Stimulated activated CD4-positive, alpha-beta T cell treated with anti-CD3 and anti-CD28 coated beads, Interleukin-2, amount 100 ng/mL, for 48 hours (primary cell): ENCODE results near the gene CYP2D6.
"Not testable (repeated sequence)": the region's sequence is repeated elsewhere in the genome, so short reads cannot be mapped to it uniquely, and the experiment has no call there.

Experiments used
- DNase-seq, 2 donors: peaks; one replicate each; pipeline ENCODE4 v3.0.0-alpha.2; 2020

Gene CYP2D6

GRCh38 chr22:42130639-42131431 lies at the start of gene CYP2D6:
Gene CYP2D6 (minus strand): TSS chr22:42130810. CDS start chr22:42130791, 19 bp downstream.
- DNase-seq = not testable (repeated sequence)

GRCh38 chr22:42179616-42180015 lies 49.0 kb upstream of the CYP2D6 start:
- DNase-seq = no peak

- DNase-seq = no peak
These were observed 48.4 kb upstream of the CYP2D6 start for GRCh38 chr22:42178910-42179519.

GRCh38 chr22:42177891-42178336 lies 47.3 kb upstream of the CYP2D6 start:
- DNase-seq = no peak

GRCh38 chr22:42176255-42176915 lies 45.8 kb upstream of the CYP2D6 start:
- DNase-seq = no peak

- no peak for DNase-seq
These were observed 43.5 kb upstream of the CYP2D6 start for GRCh38 chr22:42174062-42174461.

GRCh38 chr22:42173183-42173926 lies 42.7 kb upstream of the CYP2D6 start:
- no peak for DNase-seq

GRCh38 chr22:42172773-42173172 lies 42.2 kb upstream of the CYP2D6 start:
- DNase-seq = no peak

GRCh38 chr22:42171946-42172719 lies 41.5 kb upstream of the CYP2D6 start:
- DNase-seq = no peak

GRCh38 chr22:42171417-42171816 lies 40.8 kb upstream of the CYP2D6 start:
- DNase-seq = no peak

- no peak for DNase-seq
These were observed 40.3 kb upstream of the CYP2D6 start for GRCh38 chr22:42170946-42171345.

GRCh38 chr22:42169055-42169469 lies 38.5 kb upstream of the CYP2D6 start:
- peak; percentile 60 to 71 for DNase-seq

- no peak for DNase-seq
These were observed 37.9 kb upstream of the CYP2D6 start for GRCh38 chr22:42168476-42168875.

- no peak for DNase-seq
These were observed 36.5 kb upstream of the CYP2D6 start for GRCh38 chr22:42167066-42167465.

- no peak for DNase-seq
These were observed 34.3 kb upstream of the CYP2D6 start for GRCh38 chr22:42164901-42165300.

- DNase-seq = no peak
These were observed 32.9 kb upstream of the CYP2D6 start for GRCh38 chr22:42163515-42163914.

- DNase-seq = no peak
These were observed 32.3 kb upstream of the CYP2D6 start for GRCh38 chr22:42162728-42163489.

- no peak for DNase-seq
These were observed 30.5 kb upstream of the CYP2D6 start for GRCh38 chr22:42160830-42161696.

- no peak for DNase-seq
These were observed 29.6 kb upstream of the CYP2D6 start for GRCh38 chr22:42160251-42160650.

- DNase-seq = no peak
These were observed 28.0 kb upstream of the CYP2D6 start for GRCh38 chr22:42158456-42159132.
